CD14-positive monocyte (primary cell): ENCODE results near the gene EML4. TPM values are rescaled to one million over a fixed set of nuclear protein-coding genes. Genes with fewer than 3 reads are reported as not detected.

Experiments used
- DNase-seq, 3 donors: peaks; one replicate each; pipeline ENCODE4 v3.0.0-alpha.2; 2011 to 2022
- H2AFZ ChIP-seq: 2 replicates; pipeline ENCODE4 v1.6.0; 2012; ENCODE audit warnings: mild to moderate bottlenecking, low read depth, low read length, inconsistent platforms; ENCODE audit not compliant: insufficient read depth, poor library complexity, severe bottlenecking
- H3K27ac ChIP-seq, 2 donors: 1 replicate in 1 of 2; 2 replicates in 1 of 2; pipeline ENCODE4 v1.5.1; 2012 to 2013; ENCODE audit warnings: low read length in 2 of 2, control low read depth in 1 of 2, inconsistent platforms in 1 of 2, low read depth in 1 of 2, mild to moderate bottlenecking in 1 of 2
- H3K27me3 ChIP-seq, 2 donors: one replicate each; pipeline versions ENCODE4 v1.6.0 to v1.6.1; 2011 to 2013; ENCODE audit warnings: low read length in 2 of 2; ENCODE audit not compliant: control insufficient read depth in 2 of 2, insufficient read depth in 2 of 2
- H3K36me3 ChIP-seq, 2 donors: replicated peaks in 1 of 2; 1 replicate in 1 of 2; 2 replicates in 1 of 2; pipeline versions ENCODE4 v1.5.1 to v1.6.1; 2012 to 2013; ENCODE audit warnings: low read length in 2 of 2, control low read depth in 1 of 2, inconsistent platforms in 1 of 2, mild to moderate bottlenecking in 1 of 2; ENCODE audit not compliant: insufficient read depth in 2 of 2, control insufficient read depth in 1 of 2
- H3K4me1 ChIP-seq, 2 donors: 1 replicate in 1 of 2; 2 replicates in 1 of 2; pipeline versions ENCODE4 v1.5.1 to v1.6.1; 2012 to 2013; ENCODE audit warnings: low read length in 2 of 2, control low read depth in 1 of 2, inconsistent platforms in 1 of 2, mild to moderate bottlenecking in 1 of 2, moderate library complexity in 1 of 2; ENCODE audit not compliant: insufficient read depth in 2 of 2, control insufficient read depth in 1 of 2
- H3K4me2 ChIP-seq: replicated peaks from 2 replicates; pipeline ENCODE3; 2012; ENCODE audit warnings: low read length, moderate library complexity, mild to moderate bottlenecking; ENCODE audit not compliant: poor library complexity, severe bottlenecking; ENCODE audit errors: extremely low read depth
- H3K4me3 ChIP-seq, 3 experiments: fragments of 200-600 bp in 1 of 3; sonication (generic) in 1 of 3; replicated peaks in 1 of 3; 1 replicate in 2 of 3; 2 replicates in 1 of 3; pipeline ENCODE4 v1.5.1; 2011 to 2013; ENCODE audit warnings: low read length in 3 of 3, mild to moderate bottlenecking in 3 of 3, control low read depth in 2 of 3, low read depth in 2 of 3, inconsistent platforms in 1 of 3, moderate library complexity in 1 of 3
- H3K79me2 ChIP-seq: 2 replicates; pipeline ENCODE4 v1.6.0; 2012; ENCODE audit warnings: mild to moderate bottlenecking, control low read depth, inconsistent platforms, low read length, moderate library complexity; ENCODE audit not compliant: insufficient read depth
- H3K9ac ChIP-seq: 2 replicates; pipeline ENCODE4 v1.6.0; 2017; ENCODE audit warnings: low read length, mild to moderate bottlenecking; ENCODE audit not compliant: insufficient read depth, poor library complexity, severe bottlenecking
- H3K9me3 ChIP-seq, 2 donors: replicated peaks in 1 of 2; 1 replicate in 1 of 2; 2 replicates in 1 of 2; pipeline versions ENCODE4 v1.5.1 to v1.6.1; 2012 to 2013; ENCODE audit warnings: low read length in 2 of 2, control low read depth in 1 of 2; ENCODE audit not compliant: control insufficient read depth in 1 of 2, insufficient read depth in 1 of 2
- H4K20me1 ChIP-seq: 2 replicates; pipeline ENCODE4 v1.6.0; 2012; ENCODE audit warnings: mild to moderate bottlenecking, low read length, control low read depth, moderate library complexity; ENCODE audit not compliant: insufficient read depth
- H3K27ac Mint-ChIP-seq, 7 donors: one replicate each; pipeline ENCODE4 v1.8.0; 2020; ENCODE audit warnings: mild to moderate bottlenecking in 7 of 7, mixed read lengths in 7 of 7, moderate library complexity in 6 of 7, inconsistent platforms in 2 of 7
- H3K27me3 Mint-ChIP-seq, 3 donors: one replicate each; pipeline ENCODE4 v1.8.0; 2021 to 2022; ENCODE audit warnings: low read depth in 3 of 3, mild to moderate bottlenecking in 3 of 3, mixed read lengths in 3 of 3, moderate library complexity in 3 of 3, inconsistent platforms in 1 of 3
- H3K36me3 Mint-ChIP-seq, 2 donors: one replicate each; pipeline ENCODE4 v1.8.0; 2020; ENCODE audit warnings: mixed read lengths in 2 of 2, inconsistent platforms in 1 of 2, mild to moderate bottlenecking in 1 of 2
- H3K4me1 Mint-ChIP-seq: one replicate; pipeline ENCODE4 v1.8.0; 2020; ENCODE audit warnings: mild to moderate bottlenecking, mixed read lengths
- H3K4me3 Mint-ChIP-seq, 2 donors: one replicate each; pipeline ENCODE4 v1.8.0; 2020; ENCODE audit warnings: mild to moderate bottlenecking in 2 of 2, mixed read lengths in 2 of 2, moderate library complexity in 1 of 2
- H3K9me3 Mint-ChIP-seq, 7 donors: one replicate each; pipeline ENCODE4 v1.8.0; 2020 to 2022; ENCODE audit warnings: mixed read lengths in 7 of 7, mild to moderate bottlenecking in 6 of 7, moderate library complexity in 6 of 7, inconsistent platforms in 2 of 7
- CTCF ChIP-seq: fragments of 200-600 bp; IDR thresholded peaks from one replicate; pipeline ENCODE4 v1.8.0; 2022; ENCODE audit warnings: antibody characterized with exemption, mild to moderate bottlenecking
- WGBS: methylation state at CpG from one replicate; pipeline ENCODE4 v1.1.5; 2013; ENCODE audit warnings: missing lambda C conversion rate; ENCODE audit not compliant: insufficient coverage; 5-methylcytosine and 5-hydroxymethylcytosine counted together
- intact Hi-C, 2 donors: fragments of 100-400 bp; cut with micrococcal nuclease; formaldehyde crosslinking; loops; one replicate each; pipeline versions ENCODE4 v1.15.0 to v1.15.1; 2023
- polyA plus RNA-seq, 3 donors: library from polyadenylated mRNA; depleted of rRNA in 1 of 3; unstranded in 2 of 3; stranded (reverse) in 1 of 3; fragments of 300-500 nt in 2 of 3; fragments of >200 nt in 1 of 3; fragmentation: Illumina TruSeq in 2 of 3; gene quantifications; 1 replicate in 2 of 3; 2 replicates in 1 of 3; pipeline ENCODE4 v1.2.3, GENCODE V29; 2012 to 2021

EML4 gene
- polyA plus RNA-seq, 3 donors, result 11.5 to 24.3 (median 15.0) TPM

GRCh38 chr2:42382144-42382543 lies 213.0 kb downstream of the EML4 start:
- H3K4me3 ChIP-seq, result no peak overlapping the region
- H3K4me3 Mint-ChIP-seq, result no peak overlapping the region
- no peaks in the 10 kb centered on the region for H3K36me3 ChIP-seq
- no peaks in the 10 kb centered on the region for H3K4me1 ChIP-seq
- WGBS, result 100% methylated on average over 1 of the region's 4 CpGs
- no peaks in the 10 kb centered on the region for H3K79me2 ChIP-seq
- no peak for TF ChIP-seq CTCF
- H3K9me3 Mint-ChIP-seq, result no peaks in the 10 kb centered on the region
- no peaks in the 10 kb centered on the region for H3K4me1 Mint-ChIP-seq
- no peak overlapping the region for H3K9ac ChIP-seq
- intact Hi-C loops, result no loop called here
- no peak overlapping the region for H2AFZ ChIP-seq
- DNase-seq, result no peak
- peaks cover 1 to 9% (median 5%) of the 10 kb centered on the region in 3 donors for H3K27me3 Mint-ChIP-seq
- no peak overlapping the region for H3K27ac Mint-ChIP-seq
- H3K4me2 ChIP-seq, result no peak overlapping the region
- H3K9me3 ChIP-seq, result no peaks in the 10 kb centered on the region
- no peak overlapping the region for H3K27ac ChIP-seq
- no peaks in the 10 kb centered on the region for H4K20me1 ChIP-seq
- H3K27me3 ChIP-seq, result no peaks in the 10 kb centered on the region
- H3K36me3 Mint-ChIP-seq, result no peaks in the 10 kb centered on the region

Other genes starting within 250 kb of the EML4 start
- gene PKDCC, start 121.3 kb upstream of the EML4 start, polyA plus RNA-seq, result not detected
- gene COX7A2L, start 191.9 kb downstream of the EML4 start, polyA plus RNA-seq, result 100 to 1,000 TPM in 2 of 3 donors, 10 to 100 TPM in 1; 63.6 to 153 (median 144) TPM